Thoracic aorta (tissue), 2 donors: ENCODE results near the gene NT5E. TPM values are rescaled to one million over a fixed set of nuclear protein-coding genes. Genes with fewer than 3 reads are reported as not detected.
A peak's percentile ranks its signal among the peaks of the same experiment; 100 is the strongest.

Source experiments
- ATAC-seq: fragments of 150-250 bp; one replicate; pipeline ENCODE4 v1.8.0; 2017; ENCODE audit warnings: low read depth; ENCODE audit not compliant: insufficient number of reproducible peaks, low FRiP score
- DNase-seq: peaks from one replicate; pipeline ENCODE4 v3.0.0-alpha.2; 2020; ENCODE audit warnings: low spot score
- H3K27ac ChIP-seq, 2 donors: fragments of 200-600 bp; sonication (generic); 1 replicate in 1 of 2; 2 replicates in 1 of 2; pipeline ENCODE4 v1.5.1; 2016; ENCODE audit warnings: mild to moderate bottlenecking in 2 of 2, moderate library complexity in 2 of 2
- H3K27me3 ChIP-seq: fragments of 200-600 bp; sonication (generic); replicated peaks from 2 replicates; pipeline ENCODE4 v1.6.0; 2016; ENCODE audit warnings: mild to moderate bottlenecking; ENCODE audit not compliant: insufficient read depth
- H3K36me3 ChIP-seq: fragments of 200-600 bp; sonication (generic); one replicate; pipeline ENCODE4 v1.5.1; 2016
- H3K4me1 ChIP-seq, 2 donors: fragments of 200-600 bp; sonication (generic); 1 replicate in 1 of 2; 2 replicates in 1 of 2; pipeline versions ENCODE4 v1.5.1 to v1.6.0; 2016; ENCODE audit warnings: low read depth in 2 of 2, mild to moderate bottlenecking in 1 of 2; ENCODE audit not compliant: control insufficient read depth in 1 of 2
- H3K4me3 ChIP-seq: fragments of 200-600 bp; sonication (generic); 2 replicates; pipeline ENCODE4 v1.5.1; 2016; ENCODE audit warnings: mild to moderate bottlenecking
- H3K9me3 ChIP-seq: fragments of 200-600 bp; sonication (generic); 2 replicates; pipeline ENCODE4 v1.5.1; 2016
- total RNA-seq, 2 donors: library from RNA; depleted of rRNA; stranded (reverse); fragments of >200 nt; gene quantifications; one replicate each; pipeline versions ENCODE4 v1.1.0 to v1.2.3, GENCODE V29; 2016
- TF ChIP-seq, protein P1 (sequence below): fragments of 200-600 bp; sonication (generic); IDR thresholded peaks from one replicate; pipeline ENCODE4 v1.5.1; 2019; ENCODE audit warnings: antibody characterized with exemption

NT5E gene
- total RNA-seq, 2 donors from 2014 or later = 47.4 to 57.4 TPM

DNA sequence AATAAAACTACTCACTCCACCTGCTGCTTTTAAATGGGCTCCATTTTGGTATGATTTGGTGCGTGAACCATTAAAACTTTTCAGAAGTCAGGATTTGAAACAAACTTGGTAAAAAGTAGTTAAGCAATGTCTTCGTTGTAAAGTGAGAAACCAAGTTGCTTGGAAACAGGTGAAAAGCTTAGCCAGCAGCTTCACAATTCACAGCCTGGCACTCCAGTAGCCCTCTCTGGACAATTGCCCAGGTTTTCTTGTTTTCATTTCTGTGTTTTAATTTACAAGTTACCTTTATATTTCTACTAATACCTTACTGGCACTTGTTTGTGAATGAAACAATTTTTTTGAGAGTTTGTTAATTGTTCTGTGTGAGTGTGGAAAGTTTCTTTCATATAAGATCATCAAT is 12.8 kb downstream of the NT5E start:
- no peaks in the 10 kb centered on the region for H3K27me3 ChIP-seq
- H3K4me1 ChIP-seq = peaks cover 62 to 84% of the 10 kb centered on the region in 2 donors
- DNase-seq (no peak), ATAC-seq (no peak)
- H3K4me3 ChIP-seq = no peak overlapping the region
- TF ChIP-seq, protein P1, sequence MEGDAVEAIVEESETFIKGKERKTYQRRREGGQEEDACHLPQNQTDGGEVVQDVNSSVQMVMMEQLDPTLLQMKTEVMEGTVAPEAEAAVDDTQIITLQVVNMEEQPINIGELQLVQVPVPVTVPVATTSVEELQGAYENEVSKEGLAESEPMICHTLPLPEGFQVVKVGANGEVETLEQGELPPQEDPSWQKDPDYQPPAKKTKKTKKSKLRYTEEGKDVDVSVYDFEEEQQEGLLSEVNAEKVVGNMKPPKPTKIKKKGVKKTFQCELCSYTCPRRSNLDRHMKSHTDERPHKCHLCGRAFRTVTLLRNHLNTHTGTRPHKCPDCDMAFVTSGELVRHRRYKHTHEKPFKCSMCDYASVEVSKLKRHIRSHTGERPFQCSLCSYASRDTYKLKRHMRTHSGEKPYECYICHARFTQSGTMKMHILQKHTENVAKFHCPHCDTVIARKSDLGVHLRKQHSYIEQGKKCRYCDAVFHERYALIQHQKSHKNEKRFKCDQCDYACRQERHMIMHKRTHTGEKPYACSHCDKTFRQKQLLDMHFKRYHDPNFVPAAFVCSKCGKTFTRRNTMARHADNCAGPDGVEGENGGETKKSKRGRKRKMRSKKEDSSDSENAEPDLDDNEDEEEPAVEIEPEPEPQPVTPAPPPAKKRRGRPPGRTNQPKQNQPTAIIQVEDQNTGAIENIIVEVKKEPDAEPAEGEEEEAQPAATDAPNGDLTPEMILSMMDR = no peak
- H3K9me3 ChIP-seq = no peaks in the 10 kb centered on the region
- no peaks in the 10 kb centered on the region for H3K36me3 ChIP-seq
- H3K27ac ChIP-seq = peak overlapping the region in 1 of 2 donors; percentile 88

DNA sequence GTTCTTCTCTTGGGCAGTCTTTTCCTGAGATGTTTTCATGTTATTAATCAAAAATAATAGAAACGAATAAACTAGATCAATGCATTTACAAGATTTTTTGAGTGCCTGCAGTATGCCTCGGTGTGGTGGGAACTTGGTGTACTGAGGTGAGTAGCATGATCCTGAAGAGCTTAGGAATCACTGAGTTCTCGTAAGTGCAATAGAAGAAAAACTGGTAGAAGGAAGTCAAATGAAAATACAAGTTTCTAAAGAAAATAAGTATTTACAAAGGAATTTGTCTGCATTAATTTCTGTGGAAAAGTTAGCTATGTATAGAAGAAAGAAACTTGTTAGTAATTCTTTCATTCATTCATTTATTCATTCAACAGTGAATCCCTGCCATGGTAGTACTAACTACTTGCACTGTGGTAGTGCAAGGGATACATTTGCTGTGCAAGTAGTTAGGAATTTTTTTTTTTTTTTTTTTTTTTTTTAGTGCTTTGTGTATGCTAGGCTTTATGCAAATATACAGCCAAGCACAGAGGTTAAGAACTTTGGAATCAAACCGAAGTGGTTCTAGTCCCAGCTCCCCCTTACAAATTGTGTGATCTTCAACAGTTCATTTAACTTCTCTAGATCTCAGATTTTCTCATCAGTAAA is 13.9 kb downstream of the NT5E start:
- ATAC-seq = no peak
- Histone ChIP-seq H3K27ac (peak overlapping the region; percentile 87 to 88), H3K27me3 (no peaks in the 10 kb centered on the region), H3K4me3 (no peak overlapping the region), H3K9me3 (no peaks in the 10 kb centered on the region), H3K36me3 (no peaks in the 10 kb centered on the region), H3K4me1 (peaks cover 54 to 76% of the 10 kb centered on the region in 2 donors)
- TF ChIP-seq, protein P1 = no peak
- no peak for DNase-seq

DNA sequence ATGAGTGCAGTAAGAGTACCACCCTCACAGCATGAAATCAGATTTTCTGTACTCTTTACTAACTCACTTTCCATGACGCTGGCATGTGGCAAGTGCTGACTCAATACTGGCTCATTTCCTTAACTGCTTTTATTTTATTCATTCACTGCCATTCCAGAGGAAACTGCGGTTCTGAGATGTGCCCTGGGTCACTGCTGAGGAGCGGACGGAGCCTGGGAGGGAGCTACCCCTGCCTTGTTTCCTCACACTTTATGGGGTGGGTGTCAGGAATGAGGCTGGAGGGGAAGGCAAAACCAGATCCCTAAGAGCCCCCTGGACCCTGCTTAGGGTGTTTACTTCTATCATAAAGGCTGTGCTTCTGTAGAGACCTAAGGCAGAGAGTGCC is 14.4 kb downstream of the NT5E start:
- H3K4me3 ChIP-seq = peak overlapping the region; percentile 13
- ATAC-seq (peak; percentile 59), DNase-seq (peak; percentile 25)
- peak overlapping the region; percentile 87 to 88 for H3K27ac ChIP-seq
- H3K36me3 ChIP-seq = no peaks in the 10 kb centered on the region
- H3K27me3 ChIP-seq = no peaks in the 10 kb centered on the region
- no peaks in the 10 kb centered on the region for H3K9me3 ChIP-seq
- peaks cover 52 to 76% of the 10 kb centered on the region in 2 donors for H3K4me1 ChIP-seq
- TF ChIP-seq, protein P1 = no peak

DNA sequence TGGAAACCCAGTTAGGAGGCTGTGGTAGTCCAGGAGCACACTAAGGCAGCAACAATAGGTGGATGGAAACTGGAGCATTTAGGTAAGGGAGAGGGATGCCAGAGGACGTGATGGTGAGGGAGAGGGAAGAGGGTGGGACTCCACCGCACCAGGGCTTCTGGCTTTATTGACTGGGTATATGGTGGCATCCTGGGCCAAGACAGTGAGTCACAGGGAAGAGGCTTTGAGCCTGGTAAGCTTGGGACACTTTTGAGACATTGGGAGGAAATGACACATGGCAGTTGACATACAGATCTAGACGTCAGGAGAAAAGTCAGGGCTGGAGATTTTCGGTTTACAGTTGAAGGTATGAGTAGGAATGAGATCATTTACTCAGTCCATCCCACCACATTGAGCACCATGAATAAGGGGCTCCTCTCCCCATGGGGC is 14.9 kb downstream of the NT5E start:
- peaks cover 52 to 76% of the 10 kb centered on the region in 2 donors for H3K4me1 ChIP-seq
- DNase-seq (peak; percentile 27), ATAC-seq (peak; percentile 75)
- H3K27ac ChIP-seq = peak overlapping the region; percentile 87 to 88
- H3K9me3 ChIP-seq = no peaks in the 10 kb centered on the region
- H3K36me3 ChIP-seq = no peaks in the 10 kb centered on the region
- H3K4me3 ChIP-seq = peak overlapping the region; percentile 13
- TF ChIP-seq, protein P1 = no peak
- no peaks in the 10 kb centered on the region for H3K27me3 ChIP-seq

DNA sequence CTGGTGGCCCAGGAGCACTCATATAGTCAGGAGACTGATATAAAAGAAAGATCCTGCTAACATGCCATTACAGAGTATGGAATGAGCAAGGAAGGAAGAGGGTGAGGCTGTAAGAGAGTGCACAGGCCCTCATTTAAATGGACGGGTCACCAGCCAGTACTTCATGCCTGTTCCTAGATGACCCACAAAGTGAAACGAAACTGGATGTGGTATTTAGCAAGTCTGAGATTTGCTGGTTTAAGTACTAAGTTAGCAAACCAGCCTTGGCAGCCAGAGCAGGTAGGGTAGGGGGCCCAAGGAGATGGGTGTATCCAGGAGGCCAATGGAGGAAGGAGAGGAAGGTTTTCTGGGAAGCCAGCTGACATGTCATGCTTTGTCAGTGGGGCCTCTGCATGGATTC is 15.9 kb downstream of the NT5E start:
- TF ChIP-seq, protein P1 = no peak
- ATAC-seq (no peak), DNase-seq (no peak)
- no peaks in the 10 kb centered on the region for H3K27me3 ChIP-seq
- H3K4me1 ChIP-seq = peaks cover 42 to 70% of the 10 kb centered on the region in 2 donors
- no peaks in the 10 kb centered on the region for H3K36me3 ChIP-seq
- H3K4me3 ChIP-seq = no peak overlapping the region
- H3K9me3 ChIP-seq = no peaks in the 10 kb centered on the region
- peak overlapping the region; percentile 87 to 88 for H3K27ac ChIP-seq
